ENCODE results near the gene ARL8B.

- no peak for TF ChIP-seq RARB (CRISPR knock-in tag; IDR thresholded peaks at IDR 0.05)
- no peak for TF ChIP-seq ISL1 (CRISPR knock-in tag; IDR thresholded peaks at IDR 0.05)
- TF ChIP-seq SNAI2 (CRISPR knock-in tag; IDR thresholded peaks at IDR 0.05) = no peak
- no peak for TF ChIP-seq ZC3H10 (CRISPR knock-in tag; IDR thresholded peaks at IDR 0.05)
- no peak for TF ChIP-seq TCF4 (CRISPR knock-in tag; IDR thresholded peaks at IDR 0.05; ENCODE audit: borderline replicate concordance)
- TF ChIP-seq, protein P1, sequence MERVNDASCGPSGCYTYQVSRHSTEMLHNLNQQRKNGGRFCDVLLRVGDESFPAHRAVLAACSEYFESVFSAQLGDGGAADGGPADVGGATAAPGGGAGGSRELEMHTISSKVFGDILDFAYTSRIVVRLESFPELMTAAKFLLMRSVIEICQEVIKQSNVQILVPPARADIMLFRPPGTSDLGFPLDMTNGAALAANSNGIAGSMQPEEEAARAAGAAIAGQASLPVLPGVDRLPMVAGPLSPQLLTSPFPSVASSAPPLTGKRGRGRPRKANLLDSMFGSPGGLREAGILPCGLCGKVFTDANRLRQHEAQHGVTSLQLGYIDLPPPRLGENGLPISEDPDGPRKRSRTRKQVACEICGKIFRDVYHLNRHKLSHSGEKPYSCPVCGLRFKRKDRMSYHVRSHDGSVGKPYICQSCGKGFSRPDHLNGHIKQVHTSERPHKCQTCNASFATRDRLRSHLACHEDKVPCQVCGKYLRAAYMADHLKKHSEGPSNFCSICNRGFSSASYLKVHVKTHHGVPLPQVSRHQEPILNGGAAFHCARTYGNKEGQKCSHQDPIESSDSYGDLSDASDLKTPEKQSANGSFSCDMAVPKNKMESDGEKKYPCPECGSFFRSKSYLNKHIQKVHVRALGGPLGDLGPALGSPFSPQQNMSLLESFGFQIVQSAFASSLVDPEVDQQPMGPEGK (CRISPR knock-in tag; IDR thresholded peaks at IDR 0.05; ENCODE audit: borderline replicate concordance) = no peak
- no peak for TF ChIP-seq ZNF8 (CRISPR knock-in tag; IDR thresholded peaks at IDR 0.05)
Observed at GRCh38 chr3:5192571-5193365, 70.7 kb downstream of the ARL8B start.
